RWPE2 (cell line): Measurements from ENCODE around the gene RHO.
A peak's percentile ranks its signal among the peaks of the same experiment; 100 is the strongest.

Experiments used
- ATAC-seq: fragments of 200-7000 bp; cut with Tn5 transposase; 3 replicates; pipeline ENCODE4 v1.9.1; 2021; ENCODE audit warnings: low read depth
- DNase-seq: peaks from one replicate; pipeline ENCODE4 v3.0.0-alpha.2; 2020; ENCODE audit warnings: low spot score
- H3K27ac ChIP-seq: fragments of 450-650 bp; 2 replicates; pipeline ENCODE4 v1.5.1; 2017; ENCODE audit warnings: mild to moderate bottlenecking; ENCODE audit not compliant: poor library complexity, severe bottlenecking
- H3K27me3 ChIP-seq: fragments of 250-450 bp; sonication (Bioruptor Pico); 2 replicates; pipeline ENCODE4 v1.5.1; 2021; ENCODE audit warnings: mild to moderate bottlenecking, moderate library complexity; ENCODE audit not compliant: insufficient read depth, poor library complexity, severe bottlenecking
- H3K36me3 ChIP-seq: fragments of 250-450 bp; sonication (Bioruptor Pico); 2 replicates; pipeline ENCODE4 v1.5.1; 2020; ENCODE audit warnings: low read depth, mild to moderate bottlenecking, moderate library complexity
- H3K4me1 ChIP-seq: fragments of 250-450 bp; sonication (Bioruptor Pico); 2 replicates; pipeline ENCODE4 v1.5.1; 2021; ENCODE audit warnings: mild to moderate bottlenecking, moderate library complexity; ENCODE audit not compliant: insufficient read depth, poor library complexity, severe bottlenecking
- H3K4me3 ChIP-seq: fragments of 250-450 bp; sonication (Bioruptor Pico); 2 replicates; pipeline ENCODE4 v1.5.1; 2021; ENCODE audit warnings: mild to moderate bottlenecking, moderate library complexity; ENCODE audit not compliant: severe bottlenecking
- H3K9me3 ChIP-seq: fragments of 250-450 bp; sonication (Bioruptor Pico); 2 replicates; pipeline ENCODE4 v1.5.1; 2021; ENCODE audit warnings: mild to moderate bottlenecking, moderate library complexity; ENCODE audit not compliant: severe bottlenecking
- TF ChIP-seq, protein P1 (sequence below): fragments of 450-650 bp; IDR thresholded peaks from one replicate; pipeline ENCODE4 v1.5.1; 2017; ENCODE audit warnings: mild to moderate bottlenecking, moderate library complexity; ENCODE audit not compliant: poor library complexity, severe bottlenecking

Gene RHO

DNA sequence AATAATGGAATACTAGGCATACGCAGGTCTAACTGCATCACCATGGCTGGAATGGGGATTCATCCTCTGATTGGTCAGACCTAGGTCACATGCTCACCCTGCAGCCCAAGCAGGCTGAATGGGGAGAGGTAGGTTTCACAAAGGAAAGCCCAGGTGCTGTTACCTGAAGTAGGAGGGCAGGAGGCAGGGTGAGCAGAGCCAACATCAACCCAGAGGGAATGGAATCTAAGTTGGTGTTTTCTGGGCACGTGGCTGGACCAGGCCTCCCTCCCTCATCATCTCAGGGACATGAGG, 7.9 kb downstream of the RHO start:
- H3K27ac ChIP-seq: no peak overlapping the region
- no peaks in the 10 kb centered on the region for H3K27me3 ChIP-seq
- TF ChIP-seq, protein P1, sequence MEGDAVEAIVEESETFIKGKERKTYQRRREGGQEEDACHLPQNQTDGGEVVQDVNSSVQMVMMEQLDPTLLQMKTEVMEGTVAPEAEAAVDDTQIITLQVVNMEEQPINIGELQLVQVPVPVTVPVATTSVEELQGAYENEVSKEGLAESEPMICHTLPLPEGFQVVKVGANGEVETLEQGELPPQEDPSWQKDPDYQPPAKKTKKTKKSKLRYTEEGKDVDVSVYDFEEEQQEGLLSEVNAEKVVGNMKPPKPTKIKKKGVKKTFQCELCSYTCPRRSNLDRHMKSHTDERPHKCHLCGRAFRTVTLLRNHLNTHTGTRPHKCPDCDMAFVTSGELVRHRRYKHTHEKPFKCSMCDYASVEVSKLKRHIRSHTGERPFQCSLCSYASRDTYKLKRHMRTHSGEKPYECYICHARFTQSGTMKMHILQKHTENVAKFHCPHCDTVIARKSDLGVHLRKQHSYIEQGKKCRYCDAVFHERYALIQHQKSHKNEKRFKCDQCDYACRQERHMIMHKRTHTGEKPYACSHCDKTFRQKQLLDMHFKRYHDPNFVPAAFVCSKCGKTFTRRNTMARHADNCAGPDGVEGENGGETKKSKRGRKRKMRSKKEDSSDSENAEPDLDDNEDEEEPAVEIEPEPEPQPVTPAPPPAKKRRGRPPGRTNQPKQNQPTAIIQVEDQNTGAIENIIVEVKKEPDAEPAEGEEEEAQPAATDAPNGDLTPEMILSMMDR: no peak
- H3K4me1 ChIP-seq: no peaks in the 10 kb centered on the region
- DNase-seq: no peak
- no peaks in the 10 kb centered on the region for H3K36me3 ChIP-seq
- no peak for ATAC-seq
- no peak overlapping the region for H3K4me3 ChIP-seq
- no peaks in the 10 kb centered on the region for H3K9me3 ChIP-seq

DNA sequence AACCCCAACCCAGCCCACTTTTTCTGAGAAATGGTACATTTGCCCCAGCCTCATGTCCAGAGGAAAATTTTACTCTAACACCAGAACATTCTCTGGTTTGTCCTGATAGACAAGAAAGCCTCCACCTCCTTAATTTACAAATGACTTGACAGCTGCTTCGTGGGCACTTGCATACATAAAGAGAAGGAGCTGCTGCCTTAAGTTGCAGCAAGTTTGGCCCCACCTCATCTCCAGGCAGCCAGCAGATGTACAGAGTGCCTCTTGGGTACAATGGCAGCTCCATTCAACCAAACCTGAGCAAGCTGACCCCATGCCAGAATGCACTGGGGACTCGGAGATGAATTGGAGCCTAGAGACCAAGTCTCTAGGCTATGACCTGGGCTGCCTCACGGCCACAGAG, 8.4 kb downstream of the RHO start:
- ATAC-seq (0 out of 3 replicates have a peak, but pooled peaks have one; percentile 12), DNase-seq (no peak)
- TF ChIP-seq, protein P1: no peak
- Histone ChIP-seq H3K36me3 (no peaks in the 10 kb centered on the region), H3K4me3 (no peak overlapping the region), H3K4me1 (no peaks in the 10 kb centered on the region), H3K27ac (no peak overlapping the region), H3K9me3 (no peaks in the 10 kb centered on the region), H3K27me3 (no peaks in the 10 kb centered on the region)

DNA sequence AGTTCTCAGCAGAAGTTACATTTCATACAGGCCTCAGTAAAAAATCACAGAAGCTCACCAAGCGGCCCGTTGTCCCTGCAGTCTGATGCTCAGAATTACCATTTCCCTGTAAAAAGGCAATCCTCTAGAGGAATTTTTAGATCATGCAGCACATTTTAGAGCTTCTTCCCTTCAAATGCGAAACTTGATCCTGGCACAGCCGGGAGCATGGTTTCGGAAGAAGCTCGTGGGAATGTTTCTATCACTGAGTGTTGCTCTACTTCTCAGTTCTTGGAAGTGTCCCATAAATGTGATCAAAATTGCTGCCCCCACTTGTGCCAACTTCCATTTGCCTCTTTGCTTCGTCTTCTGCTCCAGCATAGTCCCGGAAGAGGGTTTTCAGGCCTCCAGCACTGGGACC, 10.8 kb downstream of the RHO start:
- H3K4me3 ChIP-seq: no peak overlapping the region
- H3K27ac ChIP-seq: no peak overlapping the region
- H3K27me3 ChIP-seq: no peaks in the 10 kb centered on the region
- H3K36me3 ChIP-seq: no peaks in the 10 kb centered on the region
- ATAC-seq: no peak
- no peaks in the 10 kb centered on the region for H3K9me3 ChIP-seq
- no peaks in the 10 kb centered on the region for H3K4me1 ChIP-seq
- TF ChIP-seq, protein P1: no peak
- no peak for DNase-seq

DNA sequence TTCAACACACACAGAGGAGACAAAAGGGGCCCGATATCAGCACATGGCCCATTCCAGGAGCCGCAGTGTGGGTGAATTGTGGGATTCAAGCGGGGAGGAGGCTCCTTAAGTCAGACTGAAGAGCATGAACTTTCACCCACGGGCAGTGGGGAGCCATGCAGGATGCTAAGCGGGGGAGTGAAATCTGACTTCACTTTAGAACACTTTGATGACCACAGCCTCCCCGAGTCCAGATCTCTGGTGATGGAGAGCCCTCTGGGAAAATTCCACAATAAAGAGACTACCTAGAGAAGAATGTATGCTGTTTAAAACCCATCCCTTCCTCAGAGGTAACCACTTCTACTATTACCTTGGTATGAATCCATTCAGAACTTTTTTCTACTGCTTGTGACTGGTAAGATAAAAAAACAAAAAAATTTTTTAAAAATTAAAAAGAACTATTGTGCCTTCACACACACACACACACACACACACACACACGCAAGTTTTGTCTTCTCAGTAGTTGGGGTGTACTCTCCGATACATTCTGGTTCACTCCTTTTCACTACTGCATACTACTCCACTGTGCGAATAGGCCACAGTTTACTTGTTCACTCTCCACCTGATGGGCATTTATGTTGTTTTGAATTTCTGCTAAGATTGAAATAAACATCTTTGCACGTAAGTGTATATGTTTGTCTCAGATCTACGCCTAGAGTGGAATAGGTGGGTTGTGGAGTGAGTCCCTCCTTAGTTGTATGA, 12.5 kb downstream of the RHO start:
- DNase-seq (no peak), ATAC-seq (no peak)
- no peaks in the 10 kb centered on the region for H3K36me3 ChIP-seq
- H3K9me3 ChIP-seq: no peaks in the 10 kb centered on the region
- H3K4me1 ChIP-seq: no peaks in the 10 kb centered on the region
- H3K4me3 ChIP-seq: no peak overlapping the region
- H3K27me3 ChIP-seq: no peaks in the 10 kb centered on the region
- no peak overlapping the region for H3K27ac ChIP-seq
- TF ChIP-seq, protein P1: no peak

DNA sequence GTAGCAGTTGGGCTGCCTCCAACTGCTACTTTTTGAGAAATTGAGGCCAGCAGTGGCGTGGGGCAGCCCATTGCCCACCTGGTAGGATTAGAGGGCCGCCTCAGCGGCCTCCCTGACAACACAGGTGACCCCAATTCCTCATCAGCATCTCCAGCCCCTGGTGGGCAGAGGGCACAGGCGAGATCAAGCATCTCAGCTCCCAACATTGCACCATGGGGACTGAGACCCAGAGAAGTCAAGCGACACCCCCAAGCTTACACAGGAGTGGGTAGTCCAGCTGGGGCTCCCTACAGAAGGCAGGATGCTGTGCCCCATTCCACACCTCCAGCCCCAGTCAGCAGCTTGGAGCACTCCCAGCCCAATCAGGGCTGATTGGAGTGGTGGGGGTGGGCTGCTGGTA, 14.3 kb downstream of the RHO start:
- Histone ChIP-seq H3K27me3 (no peaks in the 10 kb centered on the region), H3K9me3 (no peaks in the 10 kb centered on the region), H3K36me3 (no peaks in the 10 kb centered on the region), H3K27ac (no peak overlapping the region), H3K4me3 (no peak overlapping the region), H3K4me1 (no peaks in the 10 kb centered on the region)
- ATAC-seq (no peak), DNase-seq (no peak)
- TF ChIP-seq, protein P1: no peak
